WI38 (cell line): Measurements from ENCODE around the gene PLCH2.
"Not testable (repeated sequence)": the region's sequence is repeated elsewhere in the genome, so short reads cannot be mapped to it uniquely, and the experiment has no call there.

Experiments used
- H3K4me3 ChIP-seq: 2 replicates; pipeline ENCODE4 v1.5.1; 2011; ENCODE audit warnings: low read depth, mild to moderate bottlenecking, control low read depth, low read length
- CTCF ChIP-seq: IDR thresholded peaks from 2 replicates; pipeline ENCODE4 v1.5.1; 2012; ENCODE audit warnings: low read depth, mild to moderate bottlenecking, control low read depth, low read length

Gene PLCH2

GRCh38 chr1:2546515-2547209 is 70.6 kb downstream of the PLCH2 start:
- H3K4me3 ChIP-seq, result peak overlapping the region; percentile 61
- TF ChIP-seq CTCF, result no peak

GRCh38 chr1:2547210-2548067 is 71.3 kb downstream of the PLCH2 start:
- H3K4me3 ChIP-seq, result peak overlapping the region; percentile 61
- no peak for TF ChIP-seq CTCF

- peak; percentile 95 for TF ChIP-seq CTCF
- H3K4me3 ChIP-seq, result no peak overlapping the region
These were observed 72.0 kb downstream of the PLCH2 start for GRCh38 chr1:2548068-2548589.

GRCh38 chr1:2549367-2550029 is 73.4 kb downstream of the PLCH2 start:
- H3K4me3 ChIP-seq, result not testable (repeated sequence)

GRCh38 chr1:2550309-2550861 is 74.3 kb downstream of the PLCH2 start:
- not testable (repeated sequence) for H3K4me3 ChIP-seq

- H3K4me3 ChIP-seq, result not testable (repeated sequence)
These were observed 75.5 kb downstream of the PLCH2 start for GRCh38 chr1:2551544-2551943.

- H3K4me3 ChIP-seq, result no peak overlapping the region
- no peak for TF ChIP-seq CTCF
These were observed 76.1 kb downstream of the PLCH2 start for GRCh38 chr1:2552189-2552588.

- H3K4me3 ChIP-seq, result not testable (repeated sequence)
These were observed 77.0 kb downstream of the PLCH2 start for GRCh38 chr1:2553076-2553475.
